CD14-positive monocyte (primary cell): ENCODE data around the gene MLYCD. TPM values are rescaled to one million over a fixed set of nuclear protein-coding genes. Genes with fewer than 3 reads are reported as not detected.

Experiments used
- DNase-seq, 3 donors: peaks; one replicate each; pipeline ENCODE4 v3.0.0-alpha.2; 2011 to 2022
- H2AFZ ChIP-seq: 2 replicates; pipeline ENCODE4 v1.6.0; 2012; ENCODE audit warnings: mild to moderate bottlenecking, low read depth, low read length, inconsistent platforms; ENCODE audit not compliant: insufficient read depth, poor library complexity, severe bottlenecking
- H3K27ac ChIP-seq, 2 donors: 1 replicate in 1 of 2; 2 replicates in 1 of 2; pipeline ENCODE4 v1.5.1; 2012 to 2013; ENCODE audit warnings: low read length in 2 of 2, control low read depth in 1 of 2, inconsistent platforms in 1 of 2, low read depth in 1 of 2, mild to moderate bottlenecking in 1 of 2
- H3K27me3 ChIP-seq, 2 donors: one replicate each; pipeline versions ENCODE4 v1.6.0 to v1.6.1; 2011 to 2013; ENCODE audit warnings: low read length in 2 of 2; ENCODE audit not compliant: control insufficient read depth in 2 of 2, insufficient read depth in 2 of 2
- H3K36me3 ChIP-seq, 2 donors: replicated peaks in 1 of 2; 1 replicate in 1 of 2; 2 replicates in 1 of 2; pipeline versions ENCODE4 v1.5.1 to v1.6.1; 2012 to 2013; ENCODE audit warnings: low read length in 2 of 2, control low read depth in 1 of 2, inconsistent platforms in 1 of 2, mild to moderate bottlenecking in 1 of 2; ENCODE audit not compliant: insufficient read depth in 2 of 2, control insufficient read depth in 1 of 2
- H3K4me1 ChIP-seq, 2 donors: 1 replicate in 1 of 2; 2 replicates in 1 of 2; pipeline versions ENCODE4 v1.5.1 to v1.6.1; 2012 to 2013; ENCODE audit warnings: low read length in 2 of 2, control low read depth in 1 of 2, inconsistent platforms in 1 of 2, mild to moderate bottlenecking in 1 of 2, moderate library complexity in 1 of 2; ENCODE audit not compliant: insufficient read depth in 2 of 2, control insufficient read depth in 1 of 2
- H3K4me2 ChIP-seq: replicated peaks from 2 replicates; pipeline ENCODE3; 2012; ENCODE audit warnings: low read length, moderate library complexity, mild to moderate bottlenecking; ENCODE audit not compliant: poor library complexity, severe bottlenecking; ENCODE audit errors: extremely low read depth
- H3K4me3 ChIP-seq, 3 experiments: fragments of 200-600 bp in 1 of 3; sonication (generic) in 1 of 3; replicated peaks in 1 of 3; 1 replicate in 2 of 3; 2 replicates in 1 of 3; pipeline ENCODE4 v1.5.1; 2011 to 2013; ENCODE audit warnings: low read length in 3 of 3, mild to moderate bottlenecking in 3 of 3, control low read depth in 2 of 3, low read depth in 2 of 3, inconsistent platforms in 1 of 3, moderate library complexity in 1 of 3
- H3K79me2 ChIP-seq: 2 replicates; pipeline ENCODE4 v1.6.0; 2012; ENCODE audit warnings: mild to moderate bottlenecking, control low read depth, inconsistent platforms, low read length, moderate library complexity; ENCODE audit not compliant: insufficient read depth
- H3K9ac ChIP-seq: 2 replicates; pipeline ENCODE4 v1.6.0; 2017; ENCODE audit warnings: low read length, mild to moderate bottlenecking; ENCODE audit not compliant: insufficient read depth, poor library complexity, severe bottlenecking
- H3K9me3 ChIP-seq, 2 donors: replicated peaks in 1 of 2; 1 replicate in 1 of 2; 2 replicates in 1 of 2; pipeline versions ENCODE4 v1.5.1 to v1.6.1; 2012 to 2013; ENCODE audit warnings: low read length in 2 of 2, control low read depth in 1 of 2; ENCODE audit not compliant: control insufficient read depth in 1 of 2, insufficient read depth in 1 of 2
- H4K20me1 ChIP-seq: 2 replicates; pipeline ENCODE4 v1.6.0; 2012; ENCODE audit warnings: mild to moderate bottlenecking, low read length, control low read depth, moderate library complexity; ENCODE audit not compliant: insufficient read depth
- H3K27ac Mint-ChIP-seq, 7 donors: one replicate each; pipeline ENCODE4 v1.8.0; 2020; ENCODE audit warnings: mild to moderate bottlenecking in 7 of 7, mixed read lengths in 7 of 7, moderate library complexity in 6 of 7, inconsistent platforms in 2 of 7
- H3K27me3 Mint-ChIP-seq, 3 donors: one replicate each; pipeline ENCODE4 v1.8.0; 2021 to 2022; ENCODE audit warnings: low read depth in 3 of 3, mild to moderate bottlenecking in 3 of 3, mixed read lengths in 3 of 3, moderate library complexity in 3 of 3, inconsistent platforms in 1 of 3
- H3K36me3 Mint-ChIP-seq, 2 donors: one replicate each; pipeline ENCODE4 v1.8.0; 2020; ENCODE audit warnings: mixed read lengths in 2 of 2, inconsistent platforms in 1 of 2, mild to moderate bottlenecking in 1 of 2
- H3K4me1 Mint-ChIP-seq: one replicate; pipeline ENCODE4 v1.8.0; 2020; ENCODE audit warnings: mild to moderate bottlenecking, mixed read lengths
- H3K4me3 Mint-ChIP-seq, 2 donors: one replicate each; pipeline ENCODE4 v1.8.0; 2020; ENCODE audit warnings: mild to moderate bottlenecking in 2 of 2, mixed read lengths in 2 of 2, moderate library complexity in 1 of 2
- H3K9me3 Mint-ChIP-seq, 7 donors: one replicate each; pipeline ENCODE4 v1.8.0; 2020 to 2022; ENCODE audit warnings: mixed read lengths in 7 of 7, mild to moderate bottlenecking in 6 of 7, moderate library complexity in 6 of 7, inconsistent platforms in 2 of 7
- CTCF ChIP-seq: fragments of 200-600 bp; IDR thresholded peaks from one replicate; pipeline ENCODE4 v1.8.0; 2022; ENCODE audit warnings: antibody characterized with exemption, mild to moderate bottlenecking
- WGBS: methylation state at CpG from one replicate; pipeline ENCODE4 v1.1.5; 2013; ENCODE audit warnings: missing lambda C conversion rate; ENCODE audit not compliant: insufficient coverage; 5-methylcytosine and 5-hydroxymethylcytosine counted together
- intact Hi-C, 2 donors: fragments of 100-400 bp; cut with micrococcal nuclease; formaldehyde crosslinking; loops; one replicate each; pipeline versions ENCODE4 v1.15.0 to v1.15.1; 2023
- polyA plus RNA-seq, 3 donors: library from polyadenylated mRNA; depleted of rRNA in 1 of 3; unstranded in 2 of 3; stranded (reverse) in 1 of 3; fragments of 300-500 nt in 2 of 3; fragments of >200 nt in 1 of 3; fragmentation: Illumina TruSeq in 2 of 3; gene quantifications; 1 replicate in 2 of 3; 2 replicates in 1 of 3; pipeline ENCODE4 v1.2.3, GENCODE V29; 2012 to 2021

The MLYCD gene
- polyA plus RNA-seq, 3 donors: 1.2 to 2.4 (median 1.3) TPM

DNA sequence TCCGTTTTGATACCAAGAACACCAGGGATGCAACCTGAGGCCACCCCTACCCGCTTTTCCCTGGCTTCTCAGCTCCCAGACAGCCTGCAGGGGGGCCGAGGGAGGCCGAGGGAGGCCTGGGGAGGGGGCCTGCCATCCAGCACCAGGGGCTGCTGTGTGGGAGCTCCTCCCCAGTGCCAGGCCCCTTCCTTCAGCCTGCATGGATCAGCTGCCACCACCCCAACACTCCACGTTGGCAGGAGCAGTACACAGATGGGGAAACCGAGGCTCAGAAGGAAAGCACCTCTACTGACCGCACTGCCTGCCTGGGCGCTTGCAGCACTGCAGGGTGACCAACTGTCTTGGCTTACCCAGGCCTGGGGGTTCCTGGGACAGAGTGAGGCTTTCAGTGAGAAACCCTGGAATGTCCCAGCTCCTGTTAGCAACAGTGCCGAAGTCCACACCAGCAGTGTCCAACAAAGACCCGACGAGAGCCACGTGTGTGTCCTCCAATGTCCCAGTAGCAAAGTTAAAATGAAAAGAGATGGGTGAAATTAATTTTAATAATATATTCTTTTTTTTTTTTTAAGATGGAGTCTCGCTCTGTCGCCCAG is 48.8 kb downstream of the MLYCD start:
- Mint-ChIP-seq H3K4me3 (no peak overlapping the region), H3K27me3 (peaks cover 0 to 6% (median 5%) of the 10 kb centered on the region in 3 donors), H3K27ac (no peak overlapping the region), H3K4me1 (peaks cover 5% of the 10 kb centered on the region), H3K36me3 (no peaks in the 10 kb centered on the region), H3K9me3 (no peaks in the 10 kb centered on the region)
- Histone ChIP-seq H3K4me1 (peaks cover 4 to 7% of the 10 kb centered on the region in 2 donors), H3K27ac (no peak overlapping the region), H3K27me3 (no peaks in the 10 kb centered on the region), H4K20me1 (no peaks in the 10 kb centered on the region), H3K4me3 (no peak overlapping the region), H3K36me3 (no peaks in the 10 kb centered on the region), H3K79me2 (no peaks in the 10 kb centered on the region), H3K9ac (no peak overlapping the region), H3K4me2 (no peak overlapping the region), H3K9me3 (no peaks in the 10 kb centered on the region), H2AFZ (no peak overlapping the region)
- intact Hi-C loops: no loop called here
- no peak for DNase-seq
- no peak for TF ChIP-seq CTCF
- 94% methylated on average over 6 of the region's 14 CpGs for WGBS

DNA sequence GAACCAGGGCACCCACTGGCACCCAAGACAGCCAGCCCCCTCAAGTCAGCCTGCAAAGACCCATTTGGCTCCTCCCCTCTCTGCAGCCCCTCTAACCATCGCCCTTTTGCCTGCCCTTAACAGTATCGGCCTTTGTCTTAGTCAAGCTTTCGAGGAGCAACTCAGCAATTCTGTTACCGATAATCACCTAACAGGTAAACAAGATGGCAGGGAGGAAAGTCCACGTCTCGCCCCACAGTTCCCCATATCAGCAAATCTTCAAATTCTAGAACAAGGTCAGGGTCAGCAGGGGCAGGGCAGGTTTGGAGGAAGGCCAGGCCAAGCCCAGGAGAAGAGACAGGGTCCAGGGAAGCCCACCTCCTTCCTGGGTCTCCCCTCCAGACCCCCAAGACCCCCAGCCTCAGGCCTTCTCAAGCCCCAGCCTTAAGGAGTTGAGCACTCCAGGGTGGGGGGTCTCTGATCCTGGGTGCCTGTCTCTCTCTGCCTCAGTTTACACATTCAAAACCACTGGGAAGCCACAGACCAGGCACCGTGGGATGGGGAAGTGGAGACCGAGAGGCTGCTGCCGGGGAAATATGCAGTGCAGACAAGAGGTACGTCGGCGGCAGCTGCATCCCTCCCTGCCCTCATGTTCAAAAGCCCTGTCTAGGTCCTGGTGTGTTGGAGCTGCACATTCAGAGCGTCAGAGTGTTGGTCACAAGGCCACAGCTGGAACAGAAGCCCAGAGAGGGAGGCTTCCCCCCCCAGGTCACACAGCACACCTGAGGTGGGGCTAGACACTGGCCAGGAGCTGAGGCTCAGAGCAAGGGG is 50.2 kb downstream of the MLYCD start:
- H3K4me3 ChIP-seq: no peak overlapping the region
- no peak for TF ChIP-seq CTCF
- no peak overlapping the region for H3K4me2 ChIP-seq
- H3K4me1 ChIP-seq: peaks cover 17 to 21% of the 10 kb centered on the region in 2 donors
- no peak overlapping the region for H3K27ac ChIP-seq
- no peaks in the 10 kb centered on the region for H4K20me1 ChIP-seq
- Mint-ChIP-seq H3K27ac (no peak overlapping the region), H3K27me3 (peaks cover 0 to 7% (median 5%) of the 10 kb centered on the region in 3 donors), H3K9me3 (no peaks in the 10 kb centered on the region), H3K4me1 (peaks cover 13% of the 10 kb centered on the region), H3K4me3 (no peak overlapping the region), H3K36me3 (no peaks in the 10 kb centered on the region)
- no peaks in the 10 kb centered on the region for H3K9me3 ChIP-seq
- intact Hi-C loops: no loop called here
- no peaks in the 10 kb centered on the region for H3K27me3 ChIP-seq
- no peak overlapping the region for H2AFZ ChIP-seq
- H3K79me2 ChIP-seq: no peaks in the 10 kb centered on the region
- WGBS: 94% methylated on average over 9 of the region's 13 CpGs
- DNase-seq: no peak
- no peaks in the 10 kb centered on the region for H3K36me3 ChIP-seq
- H3K9ac ChIP-seq: no peak overlapping the region
